ENCODE results near the gene C2.

DNA sequence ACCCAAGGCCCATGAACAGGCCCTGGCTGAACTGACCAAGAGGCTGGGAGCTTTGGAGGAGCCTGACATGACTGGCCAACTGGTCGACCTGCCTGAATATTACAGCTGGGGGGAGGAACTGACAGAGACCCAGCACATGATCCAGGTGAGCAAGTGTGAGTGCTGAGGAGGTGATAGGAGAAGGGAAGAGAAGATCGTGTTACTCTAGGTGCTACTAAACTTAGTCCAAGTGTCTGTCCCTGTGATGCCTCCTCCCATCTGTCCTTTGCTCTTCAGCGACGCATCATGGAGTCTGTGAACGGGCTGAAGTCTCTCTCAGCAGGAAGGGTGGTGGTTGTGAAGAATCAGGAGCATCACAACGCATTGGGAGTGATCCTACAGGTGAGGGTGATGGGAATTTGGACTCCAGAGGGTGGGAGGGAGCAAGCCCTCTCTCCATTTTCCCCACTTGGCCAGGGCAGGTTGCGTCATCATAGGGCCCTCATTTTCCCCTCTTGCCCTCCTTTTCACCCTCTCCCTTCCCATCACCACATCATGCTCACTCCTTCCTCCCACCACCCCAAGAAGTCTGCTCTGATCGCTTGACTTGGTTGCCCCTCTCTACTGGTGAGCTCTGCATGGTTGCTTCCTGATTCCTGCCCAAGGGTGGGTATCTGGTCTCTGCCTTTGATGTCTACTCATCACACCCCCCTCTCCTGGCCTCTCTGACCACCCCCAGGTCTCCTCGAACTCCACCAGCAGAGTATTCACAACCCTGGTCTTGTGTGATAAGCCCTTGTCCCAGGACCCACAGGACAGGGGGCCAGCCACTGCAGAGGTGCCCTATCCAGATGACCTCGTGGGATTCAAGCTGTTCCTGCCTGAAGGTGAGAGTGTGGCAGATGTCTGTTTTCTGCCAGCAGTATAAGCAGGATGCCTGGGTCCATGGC is 39.7 kb downstream of the C2 start:
- TF ChIP-seq, protein P1, sequence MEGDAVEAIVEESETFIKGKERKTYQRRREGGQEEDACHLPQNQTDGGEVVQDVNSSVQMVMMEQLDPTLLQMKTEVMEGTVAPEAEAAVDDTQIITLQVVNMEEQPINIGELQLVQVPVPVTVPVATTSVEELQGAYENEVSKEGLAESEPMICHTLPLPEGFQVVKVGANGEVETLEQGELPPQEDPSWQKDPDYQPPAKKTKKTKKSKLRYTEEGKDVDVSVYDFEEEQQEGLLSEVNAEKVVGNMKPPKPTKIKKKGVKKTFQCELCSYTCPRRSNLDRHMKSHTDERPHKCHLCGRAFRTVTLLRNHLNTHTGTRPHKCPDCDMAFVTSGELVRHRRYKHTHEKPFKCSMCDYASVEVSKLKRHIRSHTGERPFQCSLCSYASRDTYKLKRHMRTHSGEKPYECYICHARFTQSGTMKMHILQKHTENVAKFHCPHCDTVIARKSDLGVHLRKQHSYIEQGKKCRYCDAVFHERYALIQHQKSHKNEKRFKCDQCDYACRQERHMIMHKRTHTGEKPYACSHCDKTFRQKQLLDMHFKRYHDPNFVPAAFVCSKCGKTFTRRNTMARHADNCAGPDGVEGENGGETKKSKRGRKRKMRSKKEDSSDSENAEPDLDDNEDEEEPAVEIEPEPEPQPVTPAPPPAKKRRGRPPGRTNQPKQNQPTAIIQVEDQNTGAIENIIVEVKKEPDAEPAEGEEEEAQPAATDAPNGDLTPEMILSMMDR (IDR thresholded peaks at IDR 0.05) = no peak
- no peak for TF ChIP-seq POLR2A (IDR thresholded peaks at IDR 0.05)

All from adrenal gland (tissue), 5 donors.